GM21619 (cell line): ENCODE results near the gene LYRM9.
"Not testable (repeated sequence)": the region's sequence is repeated elsewhere in the genome, so short reads cannot be mapped to it uniquely, and the experiment has no call there.

Experiments
- ATAC-seq: cut with Tn5 transposase; IDR thresholded peaks from one replicate; pipeline ENCODE4 v1.9.1; 2021; ENCODE audit not compliant: unreplicated experiment

The LYRM9 gene

GRCh38 chr17:27892866-27893769 lies at the start of gene LYRM9:
LYRM9 (minus strand) TSS chr17:27893365; CDS start chr17:27882694, 10,671 bp downstream.
- ATAC-seq, result peak; percentile 84

GRCh38 chr17:27940503-27941428 lies 47.6 kb upstream of the LYRM9 start:
- ATAC-seq, result no peak

GRCh38 chr17:27939474-27940465 lies 46.6 kb upstream of the LYRM9 start:
- no peak for ATAC-seq

- ATAC-seq, result no peak
These were observed 45.7 kb upstream of the LYRM9 start for GRCh38 chr17:27938864-27939263.

- ATAC-seq, result no peak
These were observed 45.1 kb upstream of the LYRM9 start for GRCh38 chr17:27938241-27938640.

GRCh38 chr17:27937025-27937546 lies 43.9 kb upstream of the LYRM9 start:
- no peak for ATAC-seq

GRCh38 chr17:27930000-27930399 lies 36.8 kb upstream of the LYRM9 start:
- no peak for ATAC-seq

- ATAC-seq, result no peak
These were observed 35.4 kb upstream of the LYRM9 start for GRCh38 chr17:27928587-27928986.

- ATAC-seq, result no peak
These were observed 34.6 kb upstream of the LYRM9 start for GRCh38 chr17:27927781-27928180.

GRCh38 chr17:27921599-27921998 lies 28.4 kb upstream of the LYRM9 start:
- no peak for ATAC-seq

GRCh38 chr17:27921077-27921476 lies 27.9 kb upstream of the LYRM9 start:
- no peak for ATAC-seq

- ATAC-seq, result no peak
These were observed 27.4 kb upstream of the LYRM9 start for GRCh38 chr17:27920569-27920968.

GRCh38 chr17:27919079-27919478 lies 25.9 kb upstream of the LYRM9 start:
- ATAC-seq, result no peak

- ATAC-seq, result no peak
These were observed 25.3 kb upstream of the LYRM9 start for GRCh38 chr17:27918498-27918897.

GRCh38 chr17:27917000-27917399 lies 23.8 kb upstream of the LYRM9 start:
- no peak for ATAC-seq

GRCh38 chr17:27915709-27916108 lies 22.5 kb upstream of the LYRM9 start:
- no peak for ATAC-seq

GRCh38 chr17:27914382-27914781 lies 21.2 kb upstream of the LYRM9 start:
- ATAC-seq, result no peak

- ATAC-seq, result no peak
These were observed 19.8 kb upstream of the LYRM9 start for GRCh38 chr17:27912964-27913363.

GRCh38 chr17:27912299-27912698 lies 19.1 kb upstream of the LYRM9 start:
- not testable (repeated sequence) for ATAC-seq

GRCh38 chr17:27907976-27908558 lies 14.9 kb upstream of the LYRM9 start:
- ATAC-seq, result no peak
